ENCODE results near the gene DCUN1D5. TPM values are rescaled to one million over a fixed set of nuclear protein-coding genes. Genes with fewer than 3 reads are reported as not detected.

The DCUN1D5 gene
- total RNA-seq, 1 experiment from 2014 or later: 23.1 TPM

GRCh38 chr11:103111400-103111799 lies 19.4 kb upstream of the DCUN1D5 start:
- Mint-ChIP-seq H3K4me1 (ENCODE audit: low read depth, unreplicated experiment) (peaks cover 8% of the 10 kb centered on the region), H3K27me3 (ENCODE audit: unreplicated experiment) (no peaks in the 10 kb centered on the region), H3K9me3 (ENCODE audit: low read depth, unreplicated experiment) (no peaks in the 10 kb centered on the region), H3K36me3 (ENCODE audit: insufficient read depth, unreplicated experiment) (peaks cover 10% of the 10 kb centered on the region), H3K27ac (ENCODE audit: unreplicated experiment) (no peak overlapping the region), H3K4me3 (ENCODE audit: low read depth, unreplicated experiment) (no peak overlapping the region)
- BruUV-seq (replicated peaks): no TSS peak
- TF ChIP-seq, protein P1, sequence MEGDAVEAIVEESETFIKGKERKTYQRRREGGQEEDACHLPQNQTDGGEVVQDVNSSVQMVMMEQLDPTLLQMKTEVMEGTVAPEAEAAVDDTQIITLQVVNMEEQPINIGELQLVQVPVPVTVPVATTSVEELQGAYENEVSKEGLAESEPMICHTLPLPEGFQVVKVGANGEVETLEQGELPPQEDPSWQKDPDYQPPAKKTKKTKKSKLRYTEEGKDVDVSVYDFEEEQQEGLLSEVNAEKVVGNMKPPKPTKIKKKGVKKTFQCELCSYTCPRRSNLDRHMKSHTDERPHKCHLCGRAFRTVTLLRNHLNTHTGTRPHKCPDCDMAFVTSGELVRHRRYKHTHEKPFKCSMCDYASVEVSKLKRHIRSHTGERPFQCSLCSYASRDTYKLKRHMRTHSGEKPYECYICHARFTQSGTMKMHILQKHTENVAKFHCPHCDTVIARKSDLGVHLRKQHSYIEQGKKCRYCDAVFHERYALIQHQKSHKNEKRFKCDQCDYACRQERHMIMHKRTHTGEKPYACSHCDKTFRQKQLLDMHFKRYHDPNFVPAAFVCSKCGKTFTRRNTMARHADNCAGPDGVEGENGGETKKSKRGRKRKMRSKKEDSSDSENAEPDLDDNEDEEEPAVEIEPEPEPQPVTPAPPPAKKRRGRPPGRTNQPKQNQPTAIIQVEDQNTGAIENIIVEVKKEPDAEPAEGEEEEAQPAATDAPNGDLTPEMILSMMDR (IDR thresholded peaks at IDR 0.05; ENCODE audit: unreplicated experiment): no peak
- intact Hi-C loops (cut with micrococcal nuclease; ENCODE audit: unreplicated experiment): no loop called here
- no peak for DNase-seq
- CTCF ChIA-PET: no interaction called here

DNA sequence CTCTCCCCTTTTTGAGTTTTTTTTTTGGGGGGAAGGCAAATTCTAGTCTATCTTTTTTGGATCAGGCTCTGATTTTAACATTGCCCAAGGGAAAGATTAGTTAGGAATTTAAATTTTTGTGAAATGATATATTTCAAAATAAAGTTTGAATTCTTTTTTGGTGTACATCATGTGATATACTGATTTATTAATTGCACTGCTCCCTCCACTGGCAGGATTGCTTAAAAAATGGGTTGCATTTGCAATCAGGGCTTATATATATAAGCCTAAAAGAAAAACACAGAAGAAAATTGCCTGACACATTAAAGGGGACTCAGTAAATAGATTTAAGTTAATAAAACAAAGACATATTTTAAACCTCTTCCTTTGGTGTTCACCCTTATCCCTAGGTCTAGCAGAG lies 18.4 kb upstream of the DCUN1D5 start:
- H3K4me3 Mint-ChIP-seq (ENCODE audit: low read depth, unreplicated experiment): peak overlapping the region; percentile 76
- BruUV-seq (replicated peaks): no TSS peak
- intact Hi-C loops (cut with micrococcal nuclease; ENCODE audit: unreplicated experiment): no loop called here

DNA sequence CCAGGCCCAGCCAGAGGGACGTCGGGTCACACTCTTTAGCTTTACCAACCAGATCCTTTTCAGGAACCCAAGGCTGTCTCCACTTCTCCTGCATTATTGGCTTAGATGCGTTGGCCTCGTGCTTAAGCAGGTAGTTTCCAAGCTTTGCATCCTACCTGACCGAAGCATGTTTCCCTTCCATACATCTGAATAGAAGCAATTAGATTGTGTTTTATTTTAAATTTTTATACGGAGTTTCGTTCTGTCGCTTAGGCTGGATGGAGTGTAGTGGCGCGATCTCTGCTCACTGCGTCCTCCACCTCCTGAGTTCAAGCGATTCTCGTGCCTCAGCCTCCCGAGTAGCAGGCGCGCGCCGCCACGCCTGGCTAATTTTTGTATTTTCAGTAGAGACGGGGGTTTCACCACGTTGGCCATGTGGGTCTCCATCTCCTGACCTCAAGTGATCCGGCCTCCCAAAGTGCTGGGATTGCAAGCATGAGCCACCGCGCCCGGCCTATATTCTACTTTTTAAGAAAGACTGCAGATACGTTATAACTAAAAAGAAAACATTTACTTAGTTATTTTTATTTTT lies 17.9 kb upstream of the DCUN1D5 start:
- Mint-ChIP-seq H3K27ac (ENCODE audit: unreplicated experiment) (peak overlapping the region; percentile 57), H3K4me1 (ENCODE audit: low read depth, unreplicated experiment) (peaks cover 8% of the 10 kb centered on the region), H3K9me3 (ENCODE audit: low read depth, unreplicated experiment) (no peaks in the 10 kb centered on the region), H3K36me3 (ENCODE audit: insufficient read depth, unreplicated experiment) (peaks cover 10% of the 10 kb centered on the region), H3K4me3 (ENCODE audit: low read depth, unreplicated experiment) (peak overlapping the region; percentile 76), H3K27me3 (ENCODE audit: unreplicated experiment) (no peaks in the 10 kb centered on the region)
- TF ChIP-seq, protein P1 (IDR thresholded peaks at IDR 0.05; ENCODE audit: unreplicated experiment): no peak
- DNase-seq: no peak
- intact Hi-C loops (cut with micrococcal nuclease; ENCODE audit: unreplicated experiment): no loop called here
- CTCF ChIA-PET: interaction anchor here (0.7 to 1.9 kb wide), 5 partner anchors 10 to 197 kb away, joined by 3 to 9 read pairs (median 3); partner anchors contain the start of gene DCUN1D5
- BruUV-seq (replicated peaks): TSS peak; percentile 34

More for the DNA sequence above, 18.4 kb upstream of the DCUN1D5 start:
- CTCF ChIA-PET: no interaction called here
- Mint-ChIP-seq H3K27ac (ENCODE audit: unreplicated experiment) (no peak overlapping the region), H3K4me1 (ENCODE audit: low read depth, unreplicated experiment) (peaks cover 8% of the 10 kb centered on the region), H3K9me3 (ENCODE audit: low read depth, unreplicated experiment) (no peaks in the 10 kb centered on the region), H3K36me3 (ENCODE audit: insufficient read depth, unreplicated experiment) (peaks cover 10% of the 10 kb centered on the region), H3K27me3 (ENCODE audit: unreplicated experiment) (no peaks in the 10 kb centered on the region)
- TF ChIP-seq, protein P1 (IDR thresholded peaks at IDR 0.05; ENCODE audit: unreplicated experiment): no peak
- DNase-seq: no peak

GRCh38 chr11:103108933-103109817 lies 17.2 kb upstream of the DCUN1D5 start, which contains the start of gene DYNC2H1:
Gene DYNC2H1 (plus strand): TSS chr11:103109426. CDS start chr11:103109575, 149 bp downstream.
- peak; percentile 83 for DNase-seq
- intact Hi-C loops (cut with micrococcal nuclease; ENCODE audit: unreplicated experiment): no loop called here
- BruUV-seq (replicated peaks): no TSS peak
- peaks cover 10% of the 10 kb centered on the region for H3K36me3 Mint-ChIP-seq (ENCODE audit: insufficient read depth, unreplicated experiment)
- CTCF ChIA-PET: interaction anchor here (0.7 to 1.9 kb wide), 5 partner anchors 9 to 197 kb away, joined by 3 to 9 read pairs (median 3); partner anchors contain the start of gene DCUN1D5
- TF ChIP-seq, protein P1 (IDR thresholded peaks at IDR 0.05; ENCODE audit: unreplicated experiment): peak; percentile 45
- peak within 1 kb of the TSS; percentile 76 for H3K4me3 Mint-ChIP-seq (ENCODE audit: low read depth, unreplicated experiment)
- H3K27ac Mint-ChIP-seq (ENCODE audit: unreplicated experiment): peak within 1 kb of the TSS; percentile 57
- H3K27me3 Mint-ChIP-seq (ENCODE audit: unreplicated experiment): no peaks in the 10 kb centered on the region
- no peaks in the 10 kb centered on the region for H3K9me3 Mint-ChIP-seq (ENCODE audit: low read depth, unreplicated experiment)
- H3K4me1 Mint-ChIP-seq (ENCODE audit: low read depth, unreplicated experiment): peaks cover 8% of the 10 kb centered on the region

Data from Calu3 (cell line).